GM21367 (cell line): ENCODE results near the gene DOCK10.

Source experiments
- ATAC-seq: cut with Tn5 transposase; IDR thresholded peaks from one replicate; pipeline ENCODE4 v1.9.1; 2021; ENCODE audit not compliant: unreplicated experiment

The DOCK10 gene

GRCh38 chr2:224846686-224847085 is 195.6 kb downstream of the DOCK10 start:
- no peak for ATAC-seq

GRCh38 chr2:224846161-224846560 is 196.1 kb downstream of the DOCK10 start:
- no peak for ATAC-seq

DNA sequence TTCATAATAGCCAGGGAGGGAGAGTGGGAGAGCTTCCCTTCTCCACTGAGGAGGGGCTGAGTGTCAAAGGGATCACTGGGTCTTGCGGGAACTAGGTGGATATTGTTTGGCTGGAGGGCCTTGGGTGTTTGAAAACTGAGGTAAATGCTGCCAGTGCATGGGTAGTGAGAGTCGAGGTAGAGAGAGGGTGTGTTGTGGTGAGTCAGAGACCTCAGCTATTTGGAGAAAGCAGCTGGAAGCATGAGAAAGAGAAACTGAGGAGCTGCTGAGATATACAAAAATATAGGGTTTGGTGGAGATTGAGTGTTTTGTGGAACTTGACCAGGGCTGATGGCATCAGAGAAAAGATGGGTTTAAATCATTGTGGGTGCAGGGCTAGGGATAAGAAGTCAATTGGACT is 199.1 kb downstream of the DOCK10 start:
- no peak for ATAC-seq

GRCh38 chr2:224841910-224842309 is 200.4 kb downstream of the DOCK10 start:
- ATAC-seq, result no peak

DNA sequence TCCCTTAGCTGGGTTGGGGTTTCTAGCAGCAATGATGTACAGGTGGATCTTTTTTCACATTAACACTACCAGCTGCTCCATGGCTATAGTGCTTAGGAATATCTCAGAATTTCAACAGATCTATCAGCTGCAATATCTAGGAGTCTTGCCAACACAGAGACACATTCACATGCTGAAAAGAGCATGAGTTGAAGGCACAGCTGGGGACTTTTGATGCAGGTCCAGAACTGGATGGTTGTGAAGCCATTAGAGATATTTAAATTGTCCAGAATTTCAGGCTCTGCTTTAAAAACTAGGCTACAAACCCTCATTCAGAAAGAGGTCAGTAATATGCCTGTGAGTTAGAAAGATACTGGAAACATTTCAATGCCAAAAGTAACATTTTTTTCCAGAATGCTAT is 203.9 kb downstream of the DOCK10 start:
- no peak for ATAC-seq

- ATAC-seq, result no peak
Observed at GRCh38 chr2:224837558-224837957, 204.7 kb downstream of the DOCK10 start.

DNA sequence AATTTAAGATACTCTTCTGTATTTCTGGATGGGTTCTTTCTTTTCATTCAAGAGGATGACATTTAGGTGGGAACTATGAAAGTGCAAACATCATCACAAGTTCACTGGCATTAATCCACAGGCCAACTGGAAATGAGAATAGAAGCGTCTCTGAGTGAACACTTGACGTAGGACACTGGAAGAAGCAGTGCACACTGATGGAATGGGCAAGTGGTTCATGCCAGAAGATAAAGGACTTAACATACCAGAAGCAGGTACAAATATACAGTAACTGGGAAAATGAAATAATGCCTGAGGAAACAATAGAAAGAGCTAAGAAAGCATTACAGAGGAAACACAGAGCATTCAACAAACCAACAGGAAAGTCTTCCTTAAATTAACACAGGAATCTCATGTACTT is 205.2 kb downstream of the DOCK10 start:
- no peak for ATAC-seq

DNA sequence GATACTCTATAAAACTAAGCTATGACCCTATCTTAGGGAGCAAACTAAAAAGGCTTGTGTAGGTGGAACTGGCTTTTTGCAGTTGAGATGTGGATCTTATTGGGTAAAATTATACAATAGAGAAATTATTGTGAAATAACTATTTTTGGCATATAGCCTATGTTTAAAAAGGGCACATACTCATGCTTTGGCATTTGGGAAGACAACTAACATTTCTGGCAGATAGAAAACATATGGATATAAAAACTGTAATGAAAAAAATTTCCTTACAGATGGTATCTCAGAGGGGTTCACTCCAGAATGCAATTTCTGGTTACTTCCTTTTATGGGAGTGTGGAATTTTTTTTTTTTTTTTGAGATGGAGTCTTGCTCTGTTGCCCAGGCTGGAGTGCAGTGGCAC is 206.0 kb downstream of the DOCK10 start:
- no peak for ATAC-seq

DNA sequence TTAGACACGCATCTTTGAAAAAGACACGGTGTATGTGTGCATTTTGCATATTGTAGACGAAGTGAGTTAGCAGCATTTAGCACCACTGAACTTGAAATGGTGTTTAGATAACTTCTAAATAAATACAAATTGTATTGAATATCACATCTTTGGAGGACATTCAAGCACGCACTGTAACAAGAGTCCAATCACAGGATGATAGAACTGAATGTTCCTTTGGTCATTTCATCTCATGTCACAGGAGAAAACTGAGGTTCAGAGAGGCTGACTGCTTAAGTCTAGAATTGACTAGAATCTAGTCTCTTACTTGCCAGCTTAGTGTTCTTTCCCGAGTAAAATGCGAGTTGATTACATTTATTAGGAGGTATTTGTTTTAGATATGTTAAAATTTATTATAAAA is 206.9 kb downstream of the DOCK10 start:
- ATAC-seq, result no peak

DNA sequence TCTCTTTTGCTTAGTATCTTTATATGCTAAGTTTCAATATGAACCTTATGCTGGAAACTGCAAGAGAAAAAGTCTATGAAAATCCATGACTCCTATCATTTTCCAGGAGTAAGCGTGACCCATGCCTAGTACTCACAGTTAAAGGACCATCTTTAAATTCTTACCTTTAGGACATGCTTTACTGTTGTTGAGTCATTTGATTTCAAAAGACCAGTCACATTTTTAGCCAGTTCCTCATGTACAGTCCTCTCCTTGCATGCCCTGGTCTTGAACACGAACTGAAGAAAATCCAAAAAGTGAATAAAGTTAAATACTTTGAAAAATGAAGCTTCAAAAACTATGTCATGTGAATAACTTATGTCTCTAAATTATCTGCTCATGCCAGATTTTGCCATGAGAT is 208.3 kb downstream of the DOCK10 start:
- ATAC-seq, result no peak

DNA sequence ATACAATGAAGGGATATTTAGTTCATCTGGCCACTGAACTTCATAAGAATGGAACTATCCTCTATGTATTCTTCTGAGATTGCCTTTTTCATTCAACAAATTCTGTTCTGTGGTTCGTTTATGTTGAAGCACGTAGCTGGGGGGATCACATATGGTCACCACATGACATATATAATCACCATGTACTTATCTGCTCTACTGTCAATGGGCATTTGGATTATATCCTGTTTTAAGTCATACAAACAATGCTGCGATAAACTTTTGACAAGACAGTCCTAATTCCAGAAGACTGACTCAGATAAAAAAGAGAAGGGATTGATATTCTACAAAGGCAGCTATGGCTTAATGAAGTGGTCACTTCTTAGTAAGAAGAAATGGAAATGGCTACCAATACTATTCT is 210.1 kb downstream of the DOCK10 start:
- ATAC-seq, result no peak

DNA sequence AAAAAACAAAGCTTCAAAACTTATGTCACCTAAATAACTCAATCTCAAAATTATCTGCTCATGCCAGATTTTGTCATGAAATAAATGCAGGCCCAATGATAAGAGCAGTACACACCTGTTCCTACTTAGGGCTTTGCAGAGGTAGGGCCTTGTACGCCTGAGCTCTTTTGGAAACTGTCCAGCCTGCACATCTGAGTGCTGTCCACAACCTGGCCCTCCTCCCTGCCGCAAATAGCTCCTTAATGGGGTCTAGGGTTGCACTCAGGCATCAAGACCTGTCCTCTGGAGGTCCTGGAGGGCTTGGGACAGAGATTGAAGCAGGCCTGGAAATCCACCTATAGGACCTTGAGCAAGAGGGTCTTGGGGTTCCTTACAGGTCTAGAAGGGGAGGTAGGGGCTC is 210.7 kb downstream of the DOCK10 start:
- ATAC-seq, result no peak

GRCh38 chr2:224820283-224820991 is 221.8 kb downstream of the DOCK10 start:
- no peak for ATAC-seq

GRCh38 chr2:224819075-224819474 is 223.2 kb downstream of the DOCK10 start:
- ATAC-seq, result no peak

- no peak for ATAC-seq
Observed at GRCh38 chr2:224817676-224818075, 224.6 kb downstream of the DOCK10 start.

GRCh38 chr2:224816816-224817215 is 225.5 kb downstream of the DOCK10 start:
- ATAC-seq, result no peak

- no peak for ATAC-seq
Observed at GRCh38 chr2:224813578-224813977, 228.7 kb downstream of the DOCK10 start.

DNA sequence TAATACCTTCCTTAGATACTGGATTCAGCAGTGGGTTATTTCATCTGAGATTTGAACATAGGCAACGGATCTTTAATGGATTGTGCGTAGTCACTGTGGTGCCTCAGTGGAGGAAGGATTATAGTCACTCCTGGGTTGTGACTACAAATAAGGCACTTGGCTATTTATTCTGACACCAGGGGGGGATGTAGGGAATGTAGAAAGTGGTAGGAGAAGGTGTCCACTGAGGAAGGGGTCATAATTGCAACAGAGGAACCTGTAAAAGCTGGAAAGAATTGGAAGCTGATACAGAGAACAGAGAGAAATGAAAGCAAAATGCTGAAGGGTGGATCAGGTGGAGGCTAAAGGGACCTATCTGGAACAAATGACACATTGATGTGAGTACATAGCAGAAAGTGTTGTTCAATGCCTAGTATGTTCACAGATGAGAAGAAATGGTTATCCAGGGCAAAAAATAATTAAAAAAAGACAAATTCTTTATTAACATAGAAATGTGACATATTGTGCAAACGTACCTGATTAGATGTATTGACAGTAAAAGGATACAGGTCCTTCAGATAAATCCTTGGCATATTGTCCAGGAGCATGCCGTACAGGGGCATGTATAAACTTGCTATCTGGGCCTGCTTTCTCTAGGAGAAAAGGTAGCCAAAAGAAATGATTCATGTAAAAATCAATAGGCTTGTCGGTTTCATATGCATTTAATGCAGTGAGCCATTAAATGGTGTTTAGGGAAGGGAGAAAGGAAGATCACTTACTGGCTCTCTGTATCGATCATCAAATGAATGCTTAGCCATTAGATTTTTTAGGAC is 234.9 kb downstream of the DOCK10 start:
- no peak for ATAC-seq

GRCh38 chr2:224803930-224804329 is 238.3 kb downstream of the DOCK10 start:
- ATAC-seq, result no peak

DNA sequence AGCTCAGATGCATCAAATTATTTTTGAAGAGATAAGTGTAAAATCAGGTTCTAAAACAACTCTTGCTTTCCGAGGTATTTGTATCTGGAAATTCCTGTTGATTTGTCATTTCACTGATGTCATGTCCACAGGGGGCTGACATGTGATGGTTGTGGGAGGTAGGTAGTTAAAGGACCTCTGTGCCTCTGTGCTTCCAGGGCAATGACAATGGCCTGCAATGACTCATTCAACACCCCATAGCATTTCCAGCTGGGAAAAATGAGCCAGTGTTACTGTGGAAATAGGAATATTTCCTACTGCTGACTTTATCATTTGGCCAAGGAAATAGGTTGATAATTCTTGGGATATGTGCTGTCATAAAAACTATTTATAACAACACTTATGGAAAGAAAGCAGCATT is 239.9 kb downstream of the DOCK10 start:
- ATAC-seq, result no peak

GRCh38 chr2:224801360-224801759 is 240.9 kb downstream of the DOCK10 start:
- ATAC-seq, result no peak

DNA sequence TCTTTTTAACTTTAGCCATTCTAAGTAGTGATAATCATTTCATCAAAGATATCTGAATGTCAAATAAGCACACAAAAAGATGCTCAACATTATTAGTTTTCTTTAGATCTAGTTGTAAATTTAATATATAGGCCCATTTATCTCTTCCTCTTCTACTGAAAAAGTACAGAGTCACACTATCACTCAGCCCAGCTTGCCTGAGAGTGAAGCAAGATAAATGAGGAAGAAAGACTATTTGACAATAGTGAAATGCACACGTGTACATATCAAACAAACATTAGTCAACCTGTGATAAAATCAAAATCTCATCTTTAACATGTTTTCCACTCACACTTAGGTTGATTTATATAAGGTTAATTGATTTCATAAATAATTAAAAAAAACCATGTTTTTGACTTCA is 242.6 kb downstream of the DOCK10 start:
- no peak for ATAC-seq

GRCh38 chr2:224798180-224798579 is 244.1 kb downstream of the DOCK10 start:
- no peak for ATAC-seq
